ENCODE data around the gene PZP. TPM values are rescaled to one million over a fixed set of nuclear protein-coding genes. Genes with fewer than 3 reads are reported as not detected.

PZP gene
- total and polyA plus RNA-seq, 2 of the 8 experiments (the other 6 are each of a cell fraction or from before 2014, with no cell fraction given) = 0.08 TPM; not detected in 1

DNA sequence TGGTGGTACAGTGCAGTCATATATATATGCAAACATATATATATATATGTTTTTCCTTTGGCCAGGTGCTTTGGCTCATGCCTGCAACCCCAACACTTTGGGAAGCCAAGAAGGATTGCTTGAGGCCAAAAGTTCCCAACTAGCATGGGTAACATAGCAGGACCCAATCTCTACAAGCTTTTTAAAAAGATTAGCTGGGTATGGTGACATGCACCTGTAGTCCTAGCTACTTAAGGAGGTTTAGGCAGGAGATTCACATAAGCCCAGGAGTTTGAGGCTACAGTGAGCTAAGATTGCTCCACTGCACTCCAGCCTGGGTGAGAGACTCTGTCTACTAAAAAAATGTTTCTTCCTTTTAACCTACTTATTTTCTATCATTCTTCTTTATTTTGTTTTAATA lies 10.2 kb downstream of the PZP start (continued):
- TF ChIP-seq, protein P1, sequence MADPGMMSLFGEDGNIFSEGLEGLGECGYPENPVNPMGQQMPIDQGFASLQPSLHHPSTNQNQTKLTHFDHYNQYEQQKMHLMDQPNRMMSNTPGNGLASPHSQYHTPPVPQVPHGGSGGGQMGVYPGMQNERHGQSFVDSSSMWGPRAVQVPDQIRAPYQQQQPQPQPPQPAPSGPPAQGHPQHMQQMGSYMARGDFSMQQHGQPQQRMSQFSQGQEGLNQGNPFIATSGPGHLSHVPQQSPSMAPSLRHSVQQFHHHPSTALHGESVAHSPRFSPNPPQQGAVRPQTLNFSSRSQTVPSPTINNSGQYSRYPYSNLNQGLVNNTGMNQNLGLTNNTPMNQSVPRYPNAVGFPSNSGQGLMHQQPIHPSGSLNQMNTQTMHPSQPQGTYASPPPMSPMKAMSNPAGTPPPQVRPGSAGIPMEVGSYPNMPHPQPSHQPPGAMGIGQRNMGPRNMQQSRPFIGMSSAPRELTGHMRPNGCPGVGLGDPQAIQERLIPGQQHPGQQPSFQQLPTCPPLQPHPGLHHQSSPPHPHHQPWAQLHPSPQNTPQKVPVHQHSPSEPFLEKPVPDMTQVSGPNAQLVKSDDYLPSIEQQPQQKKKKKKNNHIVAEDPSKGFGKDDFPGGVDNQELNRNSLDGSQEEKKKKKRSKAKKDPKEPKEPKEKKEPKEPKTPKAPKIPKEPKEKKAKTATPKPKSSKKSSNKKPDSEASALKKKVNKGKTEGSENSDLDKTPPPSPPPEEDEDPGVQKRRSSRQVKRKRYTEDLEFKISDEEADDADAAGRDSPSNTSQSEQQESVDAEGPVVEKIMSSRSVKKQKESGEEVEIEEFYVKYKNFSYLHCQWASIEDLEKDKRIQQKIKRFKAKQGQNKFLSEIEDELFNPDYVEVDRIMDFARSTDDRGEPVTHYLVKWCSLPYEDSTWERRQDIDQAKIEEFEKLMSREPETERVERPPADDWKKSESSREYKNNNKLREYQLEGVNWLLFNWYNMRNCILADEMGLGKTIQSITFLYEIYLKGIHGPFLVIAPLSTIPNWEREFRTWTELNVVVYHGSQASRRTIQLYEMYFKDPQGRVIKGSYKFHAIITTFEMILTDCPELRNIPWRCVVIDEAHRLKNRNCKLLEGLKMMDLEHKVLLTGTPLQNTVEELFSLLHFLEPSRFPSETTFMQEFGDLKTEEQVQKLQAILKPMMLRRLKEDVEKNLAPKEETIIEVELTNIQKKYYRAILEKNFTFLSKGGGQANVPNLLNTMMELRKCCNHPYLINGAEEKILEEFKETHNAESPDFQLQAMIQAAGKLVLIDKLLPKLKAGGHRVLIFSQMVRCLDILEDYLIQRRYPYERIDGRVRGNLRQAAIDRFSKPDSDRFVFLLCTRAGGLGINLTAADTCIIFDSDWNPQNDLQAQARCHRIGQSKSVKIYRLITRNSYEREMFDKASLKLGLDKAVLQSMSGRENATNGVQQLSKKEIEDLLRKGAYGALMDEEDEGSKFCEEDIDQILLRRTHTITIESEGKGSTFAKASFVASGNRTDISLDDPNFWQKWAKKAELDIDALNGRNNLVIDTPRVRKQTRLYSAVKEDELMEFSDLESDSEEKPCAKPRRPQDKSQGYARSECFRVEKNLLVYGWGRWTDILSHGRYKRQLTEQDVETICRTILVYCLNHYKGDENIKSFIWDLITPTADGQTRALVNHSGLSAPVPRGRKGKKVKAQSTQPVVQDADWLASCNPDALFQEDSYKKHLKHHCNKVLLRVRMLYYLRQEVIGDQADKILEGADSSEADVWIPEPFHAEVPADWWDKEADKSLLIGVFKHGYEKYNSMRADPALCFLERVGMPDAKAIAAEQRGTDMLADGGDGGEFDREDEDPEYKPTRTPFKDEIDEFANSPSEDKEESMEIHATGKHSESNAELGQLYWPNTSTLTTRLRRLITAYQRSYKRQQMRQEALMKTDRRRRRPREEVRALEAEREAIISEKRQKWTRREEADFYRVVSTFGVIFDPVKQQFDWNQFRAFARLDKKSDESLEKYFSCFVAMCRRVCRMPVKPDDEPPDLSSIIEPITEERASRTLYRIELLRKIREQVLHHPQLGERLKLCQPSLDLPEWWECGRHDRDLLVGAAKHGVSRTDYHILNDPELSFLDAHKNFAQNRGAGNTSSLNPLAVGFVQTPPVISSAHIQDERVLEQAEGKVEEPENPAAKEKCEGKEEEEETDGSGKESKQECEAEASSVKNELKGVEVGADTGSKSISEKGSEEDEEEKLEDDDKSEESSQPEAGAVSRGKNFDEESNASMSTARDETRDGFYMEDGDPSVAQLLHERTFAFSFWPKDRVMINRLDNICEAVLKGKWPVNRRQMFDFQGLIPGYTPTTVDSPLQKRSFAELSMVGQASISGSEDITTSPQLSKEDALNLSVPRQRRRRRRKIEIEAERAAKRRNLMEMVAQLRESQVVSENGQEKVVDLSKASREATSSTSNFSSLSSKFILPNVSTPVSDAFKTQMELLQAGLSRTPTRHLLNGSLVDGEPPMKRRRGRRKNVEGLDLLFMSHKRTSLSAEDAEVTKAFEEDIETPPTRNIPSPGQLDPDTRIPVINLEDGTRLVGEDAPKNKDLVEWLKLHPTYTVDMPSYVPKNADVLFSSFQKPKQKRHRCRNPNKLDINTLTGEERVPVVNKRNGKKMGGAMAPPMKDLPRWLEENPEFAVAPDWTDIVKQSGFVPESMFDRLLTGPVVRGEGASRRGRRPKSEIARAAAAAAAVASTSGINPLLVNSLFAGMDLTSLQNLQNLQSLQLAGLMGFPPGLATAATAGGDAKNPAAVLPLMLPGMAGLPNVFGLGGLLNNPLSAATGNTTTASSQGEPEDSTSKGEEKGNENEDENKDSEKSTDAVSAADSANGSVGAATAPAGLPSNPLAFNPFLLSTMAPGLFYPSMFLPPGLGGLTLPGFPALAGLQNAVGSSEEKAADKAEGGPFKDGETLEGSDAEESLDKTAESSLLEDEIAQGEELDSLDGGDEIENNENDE (IDR thresholded peaks at IDR 0.05; ENCODE audit: insufficient replicate concordance, low read length) = no peak
